ENCODE results near the gene ADH1C. TPM values are rescaled to one million over a fixed set of nuclear protein-coding genes. Genes with fewer than 3 reads are reported as not detected.

The ADH1C gene
- total RNA-seq, 4 donors from 2014 or later: 1.6 to 18.0 (median 9.6) TPM

DNA sequence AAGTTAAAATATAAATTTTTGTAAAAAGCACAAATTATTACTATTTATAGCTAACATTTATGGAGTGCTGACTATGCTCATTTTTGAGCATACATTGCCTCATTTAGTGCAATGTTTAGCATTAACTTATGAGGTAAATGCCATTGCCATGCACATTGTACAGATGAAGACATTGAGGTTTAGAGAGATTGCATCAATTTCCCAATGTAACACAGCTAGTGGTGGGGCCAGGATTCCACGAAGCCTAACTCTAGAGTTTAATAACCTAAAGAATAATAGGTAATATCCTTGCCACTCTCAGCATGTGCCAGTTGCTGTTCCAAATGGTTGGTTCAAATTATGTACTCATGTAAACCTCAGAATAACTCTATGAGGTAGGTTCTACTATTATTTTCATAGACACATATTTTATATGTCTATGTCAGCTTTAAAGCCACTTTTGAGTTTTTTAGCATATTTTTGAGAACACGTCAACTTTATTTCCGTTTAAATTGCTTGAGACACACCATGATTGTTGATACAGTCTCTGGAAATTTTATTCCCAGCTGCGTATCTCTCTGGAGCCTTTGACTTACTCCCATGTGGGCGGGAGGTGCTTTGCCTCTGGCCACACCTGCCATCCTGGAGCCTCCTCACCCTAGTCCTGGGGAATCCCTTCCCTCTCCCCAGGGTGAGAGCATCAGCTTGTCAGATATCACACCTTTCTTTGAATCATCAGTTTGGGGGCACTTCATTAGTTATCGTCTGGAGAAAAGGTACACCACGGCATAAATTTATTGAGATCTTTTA is 51.0 kb downstream of the ADH1C start:
- no peak for DNase-seq
- Histone ChIP-seq H3K4me3 (replicated peaks in 1 of 3) (no peak overlapping the region), H3K27me3 (no peaks in the 10 kb centered on the region), H3K36me3 (no peaks in the 10 kb centered on the region), H3K9me3 (no peaks in the 10 kb centered on the region), H3K4me1 (no peaks in the 10 kb centered on the region), H3K27ac (peak overlapping the region in 2 of 3 donors; percentile 24 to 45)
- TF ChIP-seq POLR2A (IDR thresholded peaks at IDR 0.05): no peak
- TF ChIP-seq, protein P1, sequence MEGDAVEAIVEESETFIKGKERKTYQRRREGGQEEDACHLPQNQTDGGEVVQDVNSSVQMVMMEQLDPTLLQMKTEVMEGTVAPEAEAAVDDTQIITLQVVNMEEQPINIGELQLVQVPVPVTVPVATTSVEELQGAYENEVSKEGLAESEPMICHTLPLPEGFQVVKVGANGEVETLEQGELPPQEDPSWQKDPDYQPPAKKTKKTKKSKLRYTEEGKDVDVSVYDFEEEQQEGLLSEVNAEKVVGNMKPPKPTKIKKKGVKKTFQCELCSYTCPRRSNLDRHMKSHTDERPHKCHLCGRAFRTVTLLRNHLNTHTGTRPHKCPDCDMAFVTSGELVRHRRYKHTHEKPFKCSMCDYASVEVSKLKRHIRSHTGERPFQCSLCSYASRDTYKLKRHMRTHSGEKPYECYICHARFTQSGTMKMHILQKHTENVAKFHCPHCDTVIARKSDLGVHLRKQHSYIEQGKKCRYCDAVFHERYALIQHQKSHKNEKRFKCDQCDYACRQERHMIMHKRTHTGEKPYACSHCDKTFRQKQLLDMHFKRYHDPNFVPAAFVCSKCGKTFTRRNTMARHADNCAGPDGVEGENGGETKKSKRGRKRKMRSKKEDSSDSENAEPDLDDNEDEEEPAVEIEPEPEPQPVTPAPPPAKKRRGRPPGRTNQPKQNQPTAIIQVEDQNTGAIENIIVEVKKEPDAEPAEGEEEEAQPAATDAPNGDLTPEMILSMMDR (IDR thresholded peaks at IDR 0.05): no peak
- intact Hi-C loops (cut with DNase I): no loop called here
- 92 to 94% methylated on average over 7 of the region's 7 CpGs for WGBS, 2 donors

DNA sequence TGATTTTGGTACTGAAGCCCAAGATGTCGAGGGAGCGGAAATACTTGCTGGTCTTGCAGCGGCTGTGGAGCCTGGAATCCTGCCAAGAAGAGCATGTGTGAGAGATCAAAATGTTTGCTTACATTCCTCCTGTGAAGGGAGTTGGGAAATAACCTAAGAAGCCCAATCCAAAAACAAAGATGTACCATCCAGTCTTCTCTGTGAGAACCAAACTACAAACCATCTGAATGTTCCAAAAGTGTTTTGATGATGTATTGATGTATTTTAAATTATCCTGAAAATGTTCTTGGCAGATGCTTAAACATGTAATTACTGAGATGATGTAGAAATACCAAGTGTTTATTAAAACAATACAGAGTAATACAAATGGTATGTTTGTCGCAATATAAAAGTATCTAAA is 51.6 kb downstream of the ADH1C start:
- H3K27me3 ChIP-seq: no peaks in the 10 kb centered on the region
- H3K27ac ChIP-seq: peak overlapping the region in 1 of 3 donors; percentile 24
- H3K9me3 ChIP-seq: no peaks in the 10 kb centered on the region
- H3K36me3 ChIP-seq: no peaks in the 10 kb centered on the region
- 31 to 43% methylated on average over 4 of the region's 4 CpGs for WGBS, 2 donors
- no peaks in the 10 kb centered on the region for H3K4me1 ChIP-seq
- peak; percentile 64 to 71 for DNase-seq
- H3K4me3 ChIP-seq (replicated peaks in 1 of 3): no peak overlapping the region
- TF ChIP-seq, protein P1 (IDR thresholded peaks at IDR 0.05): no peak
- no peak for TF ChIP-seq POLR2A (IDR thresholded peaks at IDR 0.05)
- intact Hi-C loops (cut with DNase I): no loop called here

DNA sequence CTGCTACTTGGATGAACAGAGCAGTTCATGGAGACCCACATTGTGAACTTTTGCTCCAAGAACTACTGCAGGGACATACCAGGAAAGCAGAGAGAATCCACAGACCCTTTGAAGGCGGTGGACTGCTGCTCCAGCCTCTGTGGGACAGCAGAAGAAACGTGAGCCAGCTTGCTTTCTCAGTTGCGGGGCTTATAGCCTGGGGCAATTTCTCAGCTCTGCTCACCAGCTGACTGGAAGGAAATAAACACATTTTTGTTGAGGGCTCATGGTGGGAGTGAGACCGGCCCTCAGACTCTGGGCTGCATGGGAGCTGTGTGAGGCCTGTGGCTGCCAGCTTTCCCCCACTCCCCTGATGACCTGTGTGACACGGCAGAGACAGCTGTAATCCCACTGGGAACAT is 59.2 kb downstream of the ADH1C start:
- TF ChIP-seq, protein P1 (IDR thresholded peaks at IDR 0.05): no peak
- TF ChIP-seq POLR2A (IDR thresholded peaks at IDR 0.05): no peak
- Histone ChIP-seq H3K4me3 (replicated peaks in 1 of 3) (no peak overlapping the region), H3K4me1 (no peaks in the 10 kb centered on the region), H3K36me3 (no peaks in the 10 kb centered on the region), H3K27me3 (no peaks in the 10 kb centered on the region), H3K27ac (no peak overlapping the region), H3K9me3 (no peaks in the 10 kb centered on the region)
- 90 to 93% methylated on average over 4 to 5 of the region's 5 CpGs for WGBS, 2 donors
- DNase-seq: no peak
- intact Hi-C loops (cut with DNase I): no loop called here

DNA sequence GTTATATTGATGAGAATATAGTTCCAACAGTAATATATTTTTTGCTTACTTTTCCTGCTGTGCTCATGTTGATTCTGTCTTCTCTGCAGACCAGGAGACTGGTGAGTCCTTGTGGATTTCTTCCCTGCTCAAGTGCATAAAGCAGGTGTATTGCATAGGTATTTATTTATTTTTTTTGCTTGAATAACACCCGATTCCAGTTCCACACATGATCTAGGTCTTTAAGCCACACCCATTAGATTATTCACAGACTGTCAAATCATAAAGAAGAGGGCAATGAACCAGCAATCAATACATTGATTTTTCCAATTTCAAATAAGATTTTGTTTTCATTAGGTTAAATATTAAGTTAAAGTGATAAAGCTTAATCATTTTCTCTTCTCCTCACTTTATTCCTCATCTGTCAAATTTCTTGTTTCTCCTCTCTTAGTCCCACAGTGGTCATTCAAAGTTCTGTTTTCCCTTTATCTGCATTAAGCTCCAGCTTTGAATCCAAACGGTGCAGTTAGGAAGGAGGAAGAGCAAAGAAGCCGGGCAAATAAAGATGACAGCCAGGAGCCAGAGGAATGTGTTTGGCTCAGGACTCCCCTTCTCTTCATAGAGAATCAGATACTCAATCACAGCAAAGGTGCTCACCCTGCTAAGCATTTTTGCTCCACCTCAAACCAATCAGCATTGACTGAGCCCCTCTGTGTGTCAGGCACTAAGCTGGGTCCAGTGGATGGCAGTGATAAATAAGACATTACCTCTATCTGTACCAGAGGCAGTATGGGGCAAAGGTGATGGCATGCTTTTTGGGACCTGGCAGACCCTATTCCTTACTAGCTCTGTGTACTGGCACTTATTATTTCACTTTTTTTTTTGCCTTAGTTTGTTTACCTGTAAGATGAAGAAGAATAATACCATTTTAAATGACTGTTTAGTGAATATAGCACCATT is 61.4 kb downstream of the ADH1C start, which contains the start of gene ADH1A:
Gene ADH1A (minus strand): TSS at position 138 of the 939 bp plus-strand sequence. CDS start 71 bp downstream, at position 67.
- Histone ChIP-seq H3K27me3 (no peaks in the 10 kb centered on the region), H3K4me1 (no peaks in the 10 kb centered on the region), H3K4me3 (replicated peaks in 1 of 3) (no peak within 1 kb of the TSS), H3K36me3 (no peaks in the 10 kb centered on the region), H3K9me3 (no peaks in the 10 kb centered on the region), H3K27ac (no peak within 1 kb of the TSS)
- intact Hi-C loops (cut with DNase I): no loop called here
- TF ChIP-seq, protein P1 (IDR thresholded peaks at IDR 0.05): no peak
- no peak for TF ChIP-seq POLR2A (IDR thresholded peaks at IDR 0.05)
- no peak for DNase-seq
- 66 to 75% methylated on average over 3 of the region's 3 CpGs for WGBS, 2 donors

Other genes starting within 250 kb of the ADH1C start
- gene ADH4, start 208.4 kb downstream of the ADH1C start, total RNA-seq: 10 to 100 TPM in 1 of 4 donors, 1 to 10 TPM in 3; 1.4 to 10.9 (median 1.9) TPM
- gene ADH6, start 133.5 kb downstream of the ADH1C start, total RNA-seq: under 1 TPM in 1 of 4 donors, not detected in 3; 0.13 TPM
- under 1 TPM in 1 of 4 donors, not detected in 3; 0.27 TPM for gene ADH1A, start 61.8 kb downstream of the ADH1C start, total RNA-seq
- 100 to 1,000 TPM; 156 to 898 (median 224) TPM for gene ADH1B, start 31.3 kb downstream of the ADH1C start, total RNA-seq
- not detected for gene ADH7, start 82.6 kb upstream of the ADH1C start, total RNA-seq
- gene C4orf17, start 158.3 kb upstream of the ADH1C start, total RNA-seq: not detected
- gene TRMT10A, start 211.3 kb upstream of the ADH1C start, total RNA-seq: 10 to 100 TPM in 1 of 4 donors, 1 to 10 TPM in 3; 4.6 to 12.5 (median 6.8) TPM
- under 1 TPM in 2 of 4 donors, not detected in 2; 0.50 to 0.67 TPM for gene MTTP, start 222.1 kb upstream of the ADH1C start, total RNA-seq

All from thyroid gland (tissue), 4 donors.